ENCODE measurements around the gene CELSR2. TPM values are rescaled to one million over a fixed set of nuclear protein-coding genes. Genes with fewer than 3 reads are reported as not detected.
"Not testable (repeated sequence)": the region's sequence is repeated elsewhere in the genome, so short reads cannot be mapped to it uniquely, and the experiment has no call there.

CELSR2 gene
- 10.3 and 14.9 TPM in 2 replicates for total RNA-seq (2014; rRNA removed; shearing (Covaris generic))

- no peak for DNase-seq (ENCODE audit: low spot score)
Observed at GRCh38 chr1:109248797-109249629, at the start of gene CELSR2. Gene CELSR2 (plus strand): TSS chr1:109249539. CDS start chr1:109250080, 541 bp downstream.

GRCh38 chr1:109199710-109200109 is 49.6 kb upstream of the CELSR2 start:
- DNase-seq (ENCODE audit: low spot score), result no peak

- DNase-seq (ENCODE audit: low spot score), result peak; percentile 71
Observed at GRCh38 chr1:109201123-109201703, 48.1 kb upstream of the CELSR2 start.

- DNase-seq (ENCODE audit: low spot score), result no peak
Observed at GRCh38 chr1:109204484-109204883, 44.9 kb upstream of the CELSR2 start.

- no peak for DNase-seq (ENCODE audit: low spot score)
Observed at GRCh38 chr1:109206339-109206738, 43.0 kb upstream of the CELSR2 start.

- no peak for DNase-seq (ENCODE audit: low spot score)
Observed at GRCh38 chr1:109207467-109208103, 41.8 kb upstream of the CELSR2 start.

GRCh38 chr1:109208394-109208793 is 40.9 kb upstream of the CELSR2 start:
- no peak for DNase-seq (ENCODE audit: low spot score)

GRCh38 chr1:109208836-109209463 is 40.4 kb upstream of the CELSR2 start:
- DNase-seq (ENCODE audit: low spot score), result peak; percentile 43

GRCh38 chr1:109210058-109210457 is 39.3 kb upstream of the CELSR2 start:
- no peak for DNase-seq (ENCODE audit: low spot score)

- no peak for DNase-seq (ENCODE audit: low spot score)
Observed at GRCh38 chr1:109213345-109213823, 36.0 kb upstream of the CELSR2 start.

GRCh38 chr1:109213824-109214693 is 35.3 kb upstream of the CELSR2 start, which contains the start of gene SARS1:
Gene SARS1 (plus strand): TSS chr1:109213918. CDS start chr1:109213993, 75 bp downstream.
- DNase-seq (ENCODE audit: low spot score), result peak; percentile 63

GRCh38 chr1:109214695-109215623 is 34.4 kb upstream of the CELSR2 start:
- DNase-seq (ENCODE audit: low spot score), result peak; percentile 70

GRCh38 chr1:109216662-109217061 is 32.7 kb upstream of the CELSR2 start:
- no peak for DNase-seq (ENCODE audit: low spot score)

GRCh38 chr1:109218516-109218915 is 30.8 kb upstream of the CELSR2 start:
- DNase-seq (ENCODE audit: low spot score), result peak; percentile 45

- not testable (repeated sequence) for DNase-seq (ENCODE audit: low spot score)
Observed at GRCh38 chr1:109221201-109221600, 28.1 kb upstream of the CELSR2 start.

- no peak for DNase-seq (ENCODE audit: low spot score)
Observed at GRCh38 chr1:109225308-109225707, 24.0 kb upstream of the CELSR2 start.

GRCh38 chr1:109225711-109226445 is 23.5 kb upstream of the CELSR2 start:
- peak; percentile 63 for DNase-seq (ENCODE audit: low spot score)

- peak; percentile 22 for DNase-seq (ENCODE audit: low spot score)
Observed at GRCh38 chr1:109228167-109228566, 21.2 kb upstream of the CELSR2 start.

- no peak for DNase-seq (ENCODE audit: low spot score)
Observed at GRCh38 chr1:109229531-109230127, 19.7 kb upstream of the CELSR2 start.
